ENCODE measurements around the gene DIP2A. TPM values are rescaled to one million over a fixed set of nuclear protein-coding genes. Genes with fewer than 3 reads are reported as not detected.

DIP2A gene
- total RNA-seq, 1 donor, result 26.5 TPM

- no peak for TF ChIP-seq CTCF (IDR thresholded peaks at IDR 0.05; ENCODE audit: insufficient read depth, low read length)
- no peak overlapping the region for H3K4me3 ChIP-seq (ENCODE audit: low read depth, low read length)
- DNase-seq (ENCODE audit: low read depth), result no peak
Measured at GRCh38 chr21:46552274-46552673, 93.6 kb downstream of the DIP2A start.

GRCh38 chr21:46552865-46553379, 94.2 kb downstream of the DIP2A start:
- TF ChIP-seq CTCF (IDR thresholded peaks at IDR 0.05; ENCODE audit: insufficient read depth, low read length), result no peak
- DNase-seq (ENCODE audit: low read depth), result no peak
- H3K4me3 ChIP-seq (ENCODE audit: low read depth, low read length), result no peak overlapping the region

DNA sequence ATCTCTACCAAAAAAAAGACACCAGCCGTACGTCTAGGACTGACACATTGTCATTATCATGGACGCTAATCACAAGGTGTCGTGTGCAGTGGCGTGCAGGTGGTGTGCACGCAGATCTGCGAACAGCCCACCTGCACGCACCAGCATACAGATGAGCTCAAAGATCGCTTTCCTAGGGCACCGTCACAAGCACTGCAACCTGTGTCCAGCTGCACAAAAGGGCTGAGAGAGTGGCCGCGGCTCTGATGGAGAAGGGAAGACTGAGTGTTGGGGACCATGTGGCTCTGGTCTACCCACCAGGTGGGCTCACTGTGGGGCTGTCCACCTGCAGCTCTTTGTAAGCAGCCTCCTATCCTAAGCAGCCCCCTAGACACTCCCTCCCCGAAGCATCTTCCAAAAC, 95.3 kb downstream of the DIP2A start:
- no peak for TF ChIP-seq CTCF (IDR thresholded peaks at IDR 0.05; ENCODE audit: insufficient read depth, low read length)
- H3K4me3 ChIP-seq (ENCODE audit: low read depth, low read length), result no peak overlapping the region
- no peak for DNase-seq (ENCODE audit: low read depth)

DNA sequence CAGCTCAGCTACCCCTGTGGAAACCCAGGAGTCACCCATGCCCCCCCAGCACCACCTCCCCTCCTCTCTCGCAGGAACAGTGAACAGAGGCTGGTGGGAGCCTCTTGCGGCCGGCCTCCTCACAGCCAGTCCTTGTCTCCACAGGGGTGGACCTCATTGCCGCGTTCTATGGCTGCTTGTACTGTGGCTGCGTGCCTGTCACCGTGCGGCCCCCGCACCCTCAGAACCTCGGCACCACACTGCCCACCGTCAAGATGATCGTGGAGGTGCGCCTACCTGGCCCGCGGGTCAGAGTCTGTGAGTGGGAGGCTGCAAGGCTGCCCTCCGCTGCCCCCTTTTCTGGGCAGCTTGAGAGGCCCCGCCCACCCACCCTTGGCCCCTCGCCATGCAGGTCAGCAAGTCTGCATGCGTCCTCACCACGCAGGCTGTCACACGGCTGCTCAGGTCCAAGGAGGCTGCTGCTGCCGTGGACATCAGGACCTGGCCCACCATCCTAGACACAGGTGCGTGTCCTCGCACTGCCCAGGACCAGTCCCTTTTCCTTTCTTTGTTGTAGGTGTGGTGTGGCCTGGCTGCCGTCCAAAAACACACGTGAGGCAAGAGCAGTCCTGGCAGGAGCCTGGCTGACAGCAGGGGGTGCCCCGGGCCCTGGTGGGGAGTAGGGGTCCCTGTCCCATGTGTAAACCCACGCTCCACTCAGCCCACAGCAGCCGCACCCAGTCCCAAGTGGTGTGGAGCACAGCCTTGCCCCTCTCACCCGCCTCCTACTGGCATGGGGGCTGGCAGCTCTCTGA, 95.9 kb downstream of the DIP2A start:
- H3K4me3 ChIP-seq (ENCODE audit: low read depth, low read length), result no peak overlapping the region
- no peak for TF ChIP-seq CTCF (IDR thresholded peaks at IDR 0.05; ENCODE audit: insufficient read depth, low read length)
- DNase-seq (ENCODE audit: low read depth), result no peak

DNA sequence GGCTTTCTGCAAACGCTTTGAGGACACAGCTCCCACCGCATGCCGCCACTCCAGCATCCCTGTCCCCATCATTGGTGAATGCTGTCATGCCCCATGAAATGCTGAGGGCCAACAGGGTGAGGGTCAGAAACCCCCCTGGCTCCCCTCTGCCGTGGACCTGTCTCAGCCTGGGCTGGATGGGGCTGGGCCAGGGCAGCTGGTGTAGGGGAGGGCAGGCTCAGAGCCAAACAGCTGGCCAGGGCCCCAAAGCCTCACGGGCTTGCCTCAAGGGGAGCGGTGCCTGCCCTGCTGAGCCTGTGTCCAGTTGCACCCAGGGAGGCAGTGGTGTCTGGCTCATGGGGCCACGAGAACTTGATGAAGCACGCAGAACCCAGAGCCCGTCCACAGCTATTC, 96.5 kb downstream of the DIP2A start:
- DNase-seq (ENCODE audit: low read depth), result no peak
- H3K4me3 ChIP-seq (ENCODE audit: low read depth, low read length), result no peak overlapping the region
- TF ChIP-seq CTCF (IDR thresholded peaks at IDR 0.05; ENCODE audit: insufficient read depth, low read length), result no peak

DNA sequence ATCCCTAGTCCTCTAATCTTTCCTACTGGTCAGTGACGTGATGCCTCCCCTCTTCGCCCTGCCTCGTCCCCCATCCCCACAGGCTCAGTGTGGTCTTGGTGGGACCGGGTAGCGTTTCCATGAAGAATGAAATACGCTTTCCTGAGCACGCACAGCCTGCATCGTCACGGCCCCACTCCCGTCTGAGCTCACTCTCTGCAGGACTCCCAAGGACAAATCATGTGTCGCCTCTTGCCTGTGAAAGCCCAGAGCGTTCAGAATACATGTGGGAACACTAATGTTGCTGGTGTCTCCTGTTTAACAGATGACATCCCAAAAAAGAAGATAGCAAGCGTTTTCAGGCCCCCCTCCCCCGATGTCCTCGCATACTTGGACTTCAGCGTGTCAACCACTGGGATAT, 97.0 kb downstream of the DIP2A start:
- no peak for TF ChIP-seq CTCF (IDR thresholded peaks at IDR 0.05; ENCODE audit: insufficient read depth, low read length)
- DNase-seq (ENCODE audit: low read depth), result no peak
- H3K4me3 ChIP-seq (ENCODE audit: low read depth, low read length), result no peak overlapping the region

Data from fibroblast of the aortic adventitia (primary cell).